Measurements from ENCODE around the gene KHDRBS2. TPM values are rescaled to one million over a fixed set of nuclear protein-coding genes. Genes with fewer than 3 reads are reported as not detected.

KHDRBS2 gene
- total RNA-seq, 1 experiment from 2014 or later = not detected

DNA sequence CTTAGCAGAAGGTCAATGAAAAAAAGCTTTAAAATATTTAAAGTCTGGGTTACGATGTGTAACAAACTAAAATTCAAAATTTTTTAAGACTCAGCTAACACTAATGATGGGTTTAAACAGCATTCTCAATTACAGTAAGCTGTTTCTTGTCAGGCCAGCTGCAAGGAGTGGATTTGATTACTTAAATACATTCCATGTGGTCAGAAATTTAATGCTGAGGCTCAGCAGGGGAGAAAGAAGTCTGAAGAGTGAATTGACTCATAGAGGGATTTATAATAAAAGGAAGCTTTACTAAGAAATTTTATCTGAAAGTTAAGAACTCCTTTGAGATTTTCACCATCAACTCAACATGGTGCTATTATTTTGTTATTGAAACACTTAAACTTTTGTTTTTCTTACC, 398.6 kb downstream of the KHDRBS2 start:
- no peak overlapping the region for H3K4me3 Mint-ChIP-seq (ENCODE audit: unreplicated experiment)
- H3K27ac Mint-ChIP-seq (ENCODE audit: low read depth, unreplicated experiment) = no peak overlapping the region
- no peaks in the 10 kb centered on the region for H3K4me1 Mint-ChIP-seq (ENCODE audit: insufficient read depth, unreplicated experiment)
- H3K27me3 Mint-ChIP-seq (ENCODE audit: insufficient read depth, unreplicated experiment) = peaks cover 50% of the 10 kb centered on the region
- no peaks in the 10 kb centered on the region for H3K9me3 Mint-ChIP-seq (ENCODE audit: unreplicated experiment)
- ChIA-PET CTCF (interaction anchor here (0.7 to 2.5 kb wide), 15 partner anchors 9 to 397 kb away, joined by 3 to 30 read pairs (median 4); no protein-coding TSS in a partner anchor), POLR2A (no interaction called here)
- TF ChIP-seq, protein P1, sequence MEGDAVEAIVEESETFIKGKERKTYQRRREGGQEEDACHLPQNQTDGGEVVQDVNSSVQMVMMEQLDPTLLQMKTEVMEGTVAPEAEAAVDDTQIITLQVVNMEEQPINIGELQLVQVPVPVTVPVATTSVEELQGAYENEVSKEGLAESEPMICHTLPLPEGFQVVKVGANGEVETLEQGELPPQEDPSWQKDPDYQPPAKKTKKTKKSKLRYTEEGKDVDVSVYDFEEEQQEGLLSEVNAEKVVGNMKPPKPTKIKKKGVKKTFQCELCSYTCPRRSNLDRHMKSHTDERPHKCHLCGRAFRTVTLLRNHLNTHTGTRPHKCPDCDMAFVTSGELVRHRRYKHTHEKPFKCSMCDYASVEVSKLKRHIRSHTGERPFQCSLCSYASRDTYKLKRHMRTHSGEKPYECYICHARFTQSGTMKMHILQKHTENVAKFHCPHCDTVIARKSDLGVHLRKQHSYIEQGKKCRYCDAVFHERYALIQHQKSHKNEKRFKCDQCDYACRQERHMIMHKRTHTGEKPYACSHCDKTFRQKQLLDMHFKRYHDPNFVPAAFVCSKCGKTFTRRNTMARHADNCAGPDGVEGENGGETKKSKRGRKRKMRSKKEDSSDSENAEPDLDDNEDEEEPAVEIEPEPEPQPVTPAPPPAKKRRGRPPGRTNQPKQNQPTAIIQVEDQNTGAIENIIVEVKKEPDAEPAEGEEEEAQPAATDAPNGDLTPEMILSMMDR (IDR thresholded peaks at IDR 0.05; ENCODE audit: unreplicated experiment) = no peak
- no peaks in the 10 kb centered on the region for H3K36me3 Mint-ChIP-seq (ENCODE audit: insufficient read depth, unreplicated experiment)
- intact Hi-C loops (cut with micrococcal nuclease) = loop anchor here (2.0 to 5.0 kb wide), 2 partner anchors 397 to 1385 kb away; no protein-coding TSS in a partner anchor
- BruUV-seq (replicated peaks) = no TSS peak
- DNase-seq (ENCODE audit: unreplicated experiment) = peak; percentile 13

DNA sequence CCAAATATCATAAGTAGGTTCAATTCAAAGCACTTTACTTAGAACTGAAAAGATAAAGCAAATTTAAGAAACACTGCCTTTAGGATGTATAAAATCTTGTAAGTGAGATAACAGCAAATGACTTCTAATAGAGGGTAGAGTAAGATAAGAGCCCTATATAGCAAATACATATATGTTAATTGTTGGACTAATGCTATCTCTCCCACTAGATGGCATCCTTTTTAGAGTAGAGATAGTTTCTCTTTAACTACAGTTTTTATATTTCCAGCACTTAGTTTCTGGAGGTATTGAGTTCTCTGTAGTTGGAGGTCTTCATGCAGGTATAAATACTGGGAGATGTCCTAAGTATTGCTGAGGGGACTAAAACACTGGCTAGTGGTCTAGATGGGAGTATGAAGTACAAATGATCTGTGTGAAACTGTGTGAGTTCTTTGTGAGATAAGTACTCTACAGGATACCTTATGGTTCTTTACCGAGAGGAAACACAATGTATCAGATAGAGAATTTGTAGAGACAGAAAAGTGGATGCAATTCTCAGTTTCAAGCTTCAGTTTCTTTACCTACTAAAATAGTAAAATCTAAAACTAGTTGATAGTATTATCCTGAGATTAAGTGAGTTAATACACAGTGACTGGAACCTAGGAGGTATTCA, 399.3 kb downstream of the KHDRBS2 start:
- Mint-ChIP-seq H3K9me3 (ENCODE audit: unreplicated experiment) (no peaks in the 10 kb centered on the region), H3K36me3 (ENCODE audit: insufficient read depth, unreplicated experiment) (no peaks in the 10 kb centered on the region), H3K27ac (ENCODE audit: low read depth, unreplicated experiment) (no peak overlapping the region), H3K27me3 (ENCODE audit: insufficient read depth, unreplicated experiment) (peaks cover 50% of the 10 kb centered on the region), H3K4me1 (ENCODE audit: insufficient read depth, unreplicated experiment) (no peaks in the 10 kb centered on the region), H3K4me3 (ENCODE audit: unreplicated experiment) (no peak overlapping the region)
- ChIA-PET POLR2A (no interaction called here), CTCF (interaction anchor here (0.6 to 2.5 kb wide), 16 partner anchors 8 to 1730 kb away, joined by 3 to 30 read pairs (median 4); no protein-coding TSS in a partner anchor)
- TF ChIP-seq, protein P1 (IDR thresholded peaks at IDR 0.05; ENCODE audit: unreplicated experiment) = no peak
- intact Hi-C loops (cut with micrococcal nuclease) = loop anchor here (1.0 to 5.0 kb wide), 3 partner anchors 264 to 1386 kb away; no protein-coding TSS in a partner anchor
- BruUV-seq (replicated peaks) = no TSS peak
- DNase-seq (ENCODE audit: unreplicated experiment) = peak; percentile 14

DNA sequence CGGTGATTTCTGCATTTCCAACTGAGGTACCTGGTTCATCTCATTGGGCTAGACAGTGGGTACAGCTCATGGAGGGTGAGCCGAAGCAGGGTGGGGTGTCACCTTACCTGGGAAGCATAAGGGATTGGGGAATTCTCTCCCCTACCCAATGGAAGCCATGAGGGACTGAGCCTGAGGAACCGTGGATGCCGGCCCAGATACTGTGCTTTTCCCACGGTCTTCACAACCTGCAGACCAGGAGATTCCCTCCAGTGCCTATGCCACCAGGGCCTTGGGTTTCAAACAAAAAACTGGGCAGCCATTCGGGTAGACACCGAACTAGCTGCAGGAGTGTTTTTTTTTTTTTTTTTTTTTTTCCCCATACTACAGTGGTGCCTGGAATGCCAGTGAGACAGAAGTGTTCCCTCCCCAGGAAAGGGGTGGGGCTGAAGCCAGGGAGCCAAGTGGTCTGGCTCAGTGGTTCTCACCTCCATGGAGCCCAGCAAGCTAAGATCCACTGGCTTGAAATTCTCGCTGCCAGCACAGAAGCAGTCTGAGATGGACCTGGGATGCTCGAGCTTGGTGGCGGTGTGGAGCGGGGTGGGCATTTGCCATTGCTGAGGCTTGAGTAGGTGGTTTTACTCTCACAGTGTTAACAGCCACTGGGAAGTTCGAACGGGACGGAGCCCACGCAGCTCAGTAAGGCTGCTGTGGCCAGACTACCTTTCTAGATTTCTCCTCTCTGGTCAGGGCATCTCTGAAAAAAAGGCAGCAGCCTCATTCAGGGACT, 416.2 kb downstream of the KHDRBS2 start:
- CTCF ChIA-PET = interaction anchor here (1.0 to 2.8 kb wide), 3 partner anchors 17 to 280 kb away, joined by 3 to 7 read pairs (median 5); no protein-coding TSS in a partner anchor
- Mint-ChIP-seq H3K4me3 (ENCODE audit: unreplicated experiment) (no peak overlapping the region), H3K36me3 (ENCODE audit: insufficient read depth, unreplicated experiment) (no peaks in the 10 kb centered on the region), H3K9me3 (ENCODE audit: unreplicated experiment) (peaks cover 7% of the 10 kb centered on the region), H3K27me3 (ENCODE audit: insufficient read depth, unreplicated experiment) (no peaks in the 10 kb centered on the region), H3K27ac (ENCODE audit: low read depth, unreplicated experiment) (no peak overlapping the region), H3K4me1 (ENCODE audit: insufficient read depth, unreplicated experiment) (no peaks in the 10 kb centered on the region)
- intact Hi-C loops (cut with micrococcal nuclease) = no loop called here
- no peak for DNase-seq (ENCODE audit: unreplicated experiment)
- TF ChIP-seq, protein P1 (IDR thresholded peaks at IDR 0.05; ENCODE audit: unreplicated experiment) = no peak
- POLR2A ChIA-PET = no interaction called here
- no TSS peak for BruUV-seq (replicated peaks)

DNA sequence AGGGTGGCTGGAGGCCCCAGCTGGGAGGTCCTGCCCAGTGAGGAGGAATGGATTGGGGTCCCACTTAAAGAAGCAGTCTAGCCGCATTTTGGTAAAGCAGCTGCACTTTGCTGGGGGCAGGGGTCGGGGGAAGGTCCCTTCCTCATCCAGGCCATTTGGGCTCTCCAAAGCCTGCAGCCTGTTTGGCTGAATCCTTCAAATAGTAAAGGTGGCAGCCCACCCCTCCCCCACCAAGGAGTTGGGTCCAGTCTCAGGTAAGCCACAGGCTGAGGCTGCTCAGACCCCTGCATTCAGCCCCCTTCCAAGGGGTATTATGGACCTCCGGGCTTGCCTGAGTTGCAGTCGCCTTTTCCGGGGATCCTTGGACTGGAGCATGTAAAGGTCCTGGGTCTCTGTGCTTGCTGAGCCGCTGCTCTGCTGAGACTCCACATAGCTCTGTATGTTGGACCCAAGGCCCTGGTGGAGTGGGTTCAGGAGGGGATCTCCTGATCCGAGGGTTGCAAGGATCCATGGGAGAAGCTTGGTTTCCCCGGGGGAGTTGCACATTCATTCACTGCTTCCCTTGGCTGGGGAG, 417.4 kb downstream of the KHDRBS2 start:
- POLR2A ChIA-PET = interaction anchor here (0.7 kb wide), 1 partner anchor 18 kb away, joined by 3 read pairs; no protein-coding TSS in a partner anchor
- H3K4me1 Mint-ChIP-seq (ENCODE audit: insufficient read depth, unreplicated experiment) = no peaks in the 10 kb centered on the region
- no peak overlapping the region for H3K27ac Mint-ChIP-seq (ENCODE audit: low read depth, unreplicated experiment)
- H3K36me3 Mint-ChIP-seq (ENCODE audit: insufficient read depth, unreplicated experiment) = no peaks in the 10 kb centered on the region
- H3K27me3 Mint-ChIP-seq (ENCODE audit: insufficient read depth, unreplicated experiment) = peaks cover 1% of the 10 kb centered on the region
- H3K4me3 Mint-ChIP-seq (ENCODE audit: unreplicated experiment) = no peak overlapping the region
- TF ChIP-seq, protein P1 (IDR thresholded peaks at IDR 0.05; ENCODE audit: unreplicated experiment) = no peak
- CTCF ChIA-PET = interaction anchor here (0.6 to 2.8 kb wide), 3 partner anchors 19 to 99 kb away, joined by 3 to 7 read pairs (median 3); no protein-coding TSS in a partner anchor
- no peak for DNase-seq (ENCODE audit: unreplicated experiment)
- BruUV-seq (replicated peaks) = no TSS peak
- peaks cover 14% of the 10 kb centered on the region for H3K9me3 Mint-ChIP-seq (ENCODE audit: unreplicated experiment)
- intact Hi-C loops (cut with micrococcal nuclease) = no loop called here
